Uterus (tissue), 4 donors: ENCODE measurements around the gene KCNMB1. TPM values are rescaled to one million over a fixed set of nuclear protein-coding genes. Genes with fewer than 3 reads are reported as not detected.

Source experiments
- DNase-seq, 2 donors: peaks; one replicate each; pipeline ENCODE4 v3.0.0-alpha.2; 2019 to 2020
- H3K27ac ChIP-seq, 2 donors: fragments of 200-600 bp; sonication (generic); 1 replicate in 1 of 2; 2 replicates in 1 of 2; pipeline ENCODE4 v1.5.1; 2016 to 2018
- H3K27me3 ChIP-seq, 2 donors: fragments of 200-600 bp; sonication (generic); one replicate each; pipeline ENCODE4 v1.5.1; 2018 to 2019; ENCODE audit warnings: control low read depth in 1 of 2
- H3K36me3 ChIP-seq, 2 donors: fragments of 200-600 bp; sonication (generic); one replicate each; pipeline ENCODE4 v1.5.1; 2019; ENCODE audit warnings: control low read depth in 1 of 2
- H3K4me1 ChIP-seq, 2 donors: fragments of 200-600 bp; sonication (generic); one replicate each; pipeline ENCODE4 v1.5.1; 2018 to 2019; ENCODE audit warnings: control low read depth in 1 of 2
- H3K4me3 ChIP-seq, 2 donors: fragments of 200-600 bp; sonication (generic); 1 replicate in 1 of 2; 2 replicates in 1 of 2; pipeline ENCODE4 v1.5.1; 2018 to 2019; ENCODE audit warnings: mild to moderate bottlenecking in 1 of 2
- H3K9me3 ChIP-seq, 2 donors: fragments of 200-600 bp; sonication (generic); one replicate each; pipeline ENCODE4 v1.5.1; 2019; ENCODE audit warnings: control low read depth in 1 of 2
- CTCF ChIP-seq, 4 experiments: fragments of 200-600 bp in 2 of 4; fragments of 450-650 bp in 2 of 4; sonication (generic) in 2 of 4; IDR thresholded peaks; one replicate each; pipeline ENCODE4 v1.5.1; 2016 to 2019; ENCODE audit warnings: antibody characterized with exemption in 4 of 4, mild to moderate bottlenecking in 2 of 4, moderate library complexity in 1 of 4
- POLR2A ChIP-seq, 2 donors: fragments of 450-650 bp; IDR thresholded peaks; one replicate each; pipeline ENCODE4 v1.6.1; 2016; ENCODE audit warnings: antibody characterized with exemption in 2 of 2, mild to moderate bottlenecking in 1 of 2, moderate library complexity in 1 of 2
- intact Hi-C: fragments of 100-400 bp; cut with DNase I; formaldehyde crosslinking; loops from one replicate; pipeline ENCODE4 v1.15.1; 2023; ENCODE audit warnings: low total_unique reads
- total RNA-seq, 4 donors: library from RNA; depleted of rRNA in 3 of 4; stranded (reverse); fragments of >200 nt in 3 of 4; gene quantifications; one replicate each; pipeline versions ENCODE4 v1.1.0 to v1.2.4, GENCODE V29; 2014 to 2023
- donor health status: DM: yes; HTN: yes; CAD: no.

Gene KCNMB1
- total RNA-seq, 4 donors from 2014 or later = 5.7 to 42.6 (median 8.7) TPM

- H3K27me3 ChIP-seq = no peaks in the 10 kb centered on the region
- TF ChIP-seq CTCF (IDR thresholded peaks at IDR 0.05) (no peak), POLR2A (IDR thresholded peaks at IDR 0.05) (no peak)
- no peak overlapping the region for H3K4me3 ChIP-seq
- no peaks in the 10 kb centered on the region for H3K9me3 ChIP-seq
- H3K4me1 ChIP-seq = no peaks in the 10 kb centered on the region
- no peak for DNase-seq
- intact Hi-C loops = loop anchor here (10.0 kb wide), 1 partner anchor 164 kb away; no protein-coding TSS in a partner anchor
- no peaks in the 10 kb centered on the region for H3K36me3 ChIP-seq
- H3K27ac ChIP-seq = no peak overlapping the region
These were observed 39.8 kb upstream of the KCNMB1 start for GRCh38 chr5:170429014-170429413.

- intact Hi-C loops = loop anchor here (10.0 kb wide), 1 partner anchor 163 kb away; no protein-coding TSS in a partner anchor
- Histone ChIP-seq H3K27me3 (no peaks in the 10 kb centered on the region), H3K27ac (no peak overlapping the region), H3K4me1 (no peaks in the 10 kb centered on the region), H3K4me3 (no peak overlapping the region), H3K9me3 (no peaks in the 10 kb centered on the region), H3K36me3 (no peaks in the 10 kb centered on the region)
- TF ChIP-seq CTCF (IDR thresholded peaks at IDR 0.05) (no peak), POLR2A (IDR thresholded peaks at IDR 0.05) (no peak)
- DNase-seq = no peak
These were observed 38.6 kb upstream of the KCNMB1 start for GRCh38 chr5:170427672-170428236.

GRCh38 chr5:170426786-170427185, 37.6 kb upstream of the KCNMB1 start:
- Histone ChIP-seq H3K4me1 (no peaks in the 10 kb centered on the region), H3K27me3 (no peaks in the 10 kb centered on the region), H3K27ac (no peak overlapping the region), H3K4me3 (no peak overlapping the region), H3K9me3 (no peaks in the 10 kb centered on the region), H3K36me3 (no peaks in the 10 kb centered on the region)
- no peak for TF ChIP-seq CTCF (IDR thresholded peaks at IDR 0.05)
- intact Hi-C loops = loop anchor here (10.0 kb wide), 1 partner anchor 162 kb away; no protein-coding TSS in a partner anchor
- no peak for DNase-seq

- Histone ChIP-seq H3K4me1 (no peaks in the 10 kb centered on the region), H3K27ac (no peak overlapping the region), H3K9me3 (no peaks in the 10 kb centered on the region), H3K36me3 (no peaks in the 10 kb centered on the region), H3K27me3 (no peaks in the 10 kb centered on the region), H3K4me3 (no peak overlapping the region)
- DNase-seq = no peak
- TF ChIP-seq CTCF (IDR thresholded peaks at IDR 0.05) = no peak
- no peak for TF ChIP-seq POLR2A (IDR thresholded peaks at IDR 0.05)
- intact Hi-C loops = loop anchor here (10.0 kb wide), 1 partner anchor 161 kb away; no protein-coding TSS in a partner anchor
These were observed 37.1 kb upstream of the KCNMB1 start for GRCh38 chr5:170426149-170426767.

- Histone ChIP-seq H3K4me3 (no peak overlapping the region), H3K27me3 (no peaks in the 10 kb centered on the region), H3K36me3 (no peaks in the 10 kb centered on the region), H3K9me3 (no peaks in the 10 kb centered on the region), H3K4me1 (no peaks in the 10 kb centered on the region), H3K27ac (no peak overlapping the region)
- no peak for DNase-seq
- intact Hi-C loops = loop anchor here (10.0 kb wide), 1 partner anchor 161 kb away; no protein-coding TSS in a partner anchor
- TF ChIP-seq POLR2A (IDR thresholded peaks at IDR 0.05) (no peak), CTCF (IDR thresholded peaks at IDR 0.05) (no peak)
These were observed 36.6 kb upstream of the KCNMB1 start for GRCh38 chr5:170425731-170426130.
